OCI-LY7 (cell line): ENCODE measurements around the gene TPRA1. TPM values are rescaled to one million over a fixed set of nuclear protein-coding genes. Genes with fewer than 3 reads are reported as not detected.

ENCODE experiments used
- BruUV-seq: library from RNA; stranded (reverse); fragments of 400-500 nt; replicated peaks from 2 replicates; lab custom pipeline; 2021; lab: Mats Ljungman, UMichigan
- CTCF ChIA-PET: fragments of 300-600 bp; sonication (Branson Sonifier 250); formaldehyde crosslinking; loops from one replicate; lab custom pipeline; 2022; ENCODE audit warnings: antibody characterized with exemption; ENCODE audit not compliant: unreplicated experiment; lab: Charles Lee
- POLR2A ChIA-PET: fragments of 300-600 bp; sonication (Branson Sonifier 250); formaldehyde crosslinking; loops from one replicate; lab custom pipeline; 2022; ENCODE audit warnings: antibody characterized with exemption; lab: Charles Lee
- DNase-seq: peaks from one replicate; pipeline ENCODE4 v3.0.0-alpha.2; 2015; ENCODE audit warnings: low spot score
- H2AFZ ChIP-seq: fragments of 200-600 bp; sonication (generic), shearing (Covaris generic); 2 replicates; pipeline ENCODE4 v1.6.1; 2014; ENCODE audit warnings: mild to moderate bottlenecking, antibody characterized with exemption, low read length, moderate library complexity
- H3K27ac ChIP-seq: fragments of 200-600 bp; sonication (generic); 2 replicates; pipeline ENCODE4 v1.5.1; 2014; ENCODE audit warnings: mixed run types, low read depth, mild to moderate bottlenecking, moderate library complexity, low read length, inconsistent platforms; ENCODE audit not compliant: poor library complexity, severe bottlenecking
- H3K36me3 ChIP-seq: fragments of 200-600 bp; sonication (generic); 2 replicates; pipeline ENCODE4 v1.6.1; 2014; ENCODE audit warnings: mild to moderate bottlenecking, antibody characterized with exemption, low read length, moderate library complexity, mixed read lengths; ENCODE audit not compliant: insufficient read depth
- H3K4me1 ChIP-seq: fragments of 200-600 bp; sonication (generic); 2 replicates; pipeline ENCODE4 v1.5.1; 2014; ENCODE audit warnings: mild to moderate bottlenecking, low read length; ENCODE audit not compliant: insufficient read depth, poor library complexity, severe bottlenecking
- H3K4me2 ChIP-seq: fragments of 200-600 bp; sonication (generic); 2 replicates; pipeline ENCODE4 v1.6.1; 2014; ENCODE audit warnings: mild to moderate bottlenecking, low read length
- H3K4me3 ChIP-seq: fragments of 200-600 bp; sonication (generic); 2 replicates; pipeline ENCODE4 v1.5.1; 2014; ENCODE audit warnings: mild to moderate bottlenecking, low read depth, low read length; ENCODE audit not compliant: poor library complexity, severe bottlenecking
- H3K79me2 ChIP-seq: fragments of 200-600 bp; sonication (generic); 2 replicates; pipeline ENCODE4 v1.6.1; 2016; ENCODE audit warnings: low read depth, mild to moderate bottlenecking, low read length, moderate library complexity, mixed read lengths; ENCODE audit not compliant: insufficient read depth
- H3K9me2 ChIP-seq: fragments of 200-600 bp; sonication (generic); 2 replicates; pipeline ENCODE4 v1.6.1; 2016; ENCODE audit warnings: mild to moderate bottlenecking, low read length, mixed read lengths; ENCODE audit not compliant: insufficient read depth
- H3K9me3 ChIP-seq: fragments of 200-600 bp; sonication (generic); 2 replicates; pipeline ENCODE4 v1.6.1; 2014; ENCODE audit warnings: mild to moderate bottlenecking, mixed run types, low read length, mixed read lengths
- H4K20me1 ChIP-seq: fragments of 200-600 bp; sonication (generic); 2 replicates; pipeline ENCODE4 v1.6.1; 2014; ENCODE audit warnings: mild to moderate bottlenecking, antibody characterized with exemption, low read length, moderate library complexity, mixed read lengths; ENCODE audit not compliant: insufficient read depth
- CTCF ChIP-seq: fragments of 200-600 bp; sonication (generic); conservative IDR thresholded peaks from 2 replicates; pipeline ENCODE4 v1.5.1; 2014; ENCODE audit warnings: mild to moderate bottlenecking, antibody characterized with exemption, low read length, moderate library complexity, mixed read lengths
- EZH2phosphoT487 ChIP-seq: fragments of 200-600 bp; sonication (generic); IDR thresholded peaks from 2 replicates; pipeline ENCODE4 v1.6.1; 2018; ENCODE audit warnings: low read depth, borderline replicate concordance, mild to moderate bottlenecking, mixed run types, antibody characterized with exemption, low read length, moderate library complexity, mixed read lengths
- intact Hi-C: fragments of 100-400 bp; cut with micrococcal nuclease; formaldehyde crosslinking; loops from one replicate; pipeline ENCODE4 v1.10.0; 2022; ENCODE audit not compliant: unreplicated experiment
- total RNA-seq, 2 experiments: library from RNA; depleted of rRNA in 1 of 2; stranded (reverse); fragments of >200 nt in 1 of 2; shearing (Covaris generic) in 1 of 2; gene quantifications; 2 replicates each; pipeline ENCODE4 v1.2.3, GENCODE V29; 2014 to 2022

Gene TPRA1
- total RNA-seq, 2 experiments from 2014 or later: 32.3 to 51.4 TPM

- no peak overlapping the region for H3K4me3 ChIP-seq
These were observed 10.0 kb downstream of the TPRA1 start for GRCh38 chr3:127580327-127581060.

DNA sequence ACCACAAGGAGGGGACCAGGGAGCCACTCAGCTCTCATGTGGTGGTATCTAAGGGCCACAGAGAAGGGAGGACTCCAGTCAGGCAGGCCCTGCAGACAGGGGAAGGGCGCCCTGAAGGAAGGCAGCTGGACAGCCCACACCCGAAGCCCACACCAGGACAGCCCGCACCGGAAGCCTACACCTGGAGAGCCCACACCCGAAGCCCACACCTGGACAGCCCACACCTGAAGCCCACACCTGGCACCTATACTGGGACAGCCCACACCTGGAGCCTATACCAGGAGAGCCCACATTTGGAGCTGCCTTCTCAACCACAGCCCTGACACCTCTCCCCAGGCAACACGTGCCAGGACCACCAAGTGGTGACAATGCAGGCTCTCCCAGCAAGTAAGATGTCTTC, 11.7 kb downstream of the TPRA1 start:
- Histone ChIP-seq H2AFZ (no peak overlapping the region), H3K4me2 (no peak overlapping the region), H3K4me3 (no peak overlapping the region), H3K36me3 (peaks cover 28% of the 10 kb centered on the region), H3K79me2 (no peaks in the 10 kb centered on the region), H4K20me1 (no peaks in the 10 kb centered on the region), H3K27ac (no peak overlapping the region), H3K9me3 (no peaks in the 10 kb centered on the region), H3K4me1 (no peaks in the 10 kb centered on the region), H3K9me2 (no peaks in the 10 kb centered on the region)
- no peak for DNase-seq
- POLR2A ChIA-PET: interaction anchor here (1.0 to 1.3 kb wide), 2 partner anchors 19 to 20 kb away, joined by 3 read pairs; partner anchors contain the start of gene MCM2
- intact Hi-C loops: loop anchor here (5.0 kb wide), 2 partner anchors 93 to 393 kb away; partner anchors contain the start of gene ABTB1
- CTCF ChIA-PET: interaction anchor here (2.1 kb wide), 1 partner anchor 16 kb away, joined by 6 read pairs; no protein-coding TSS in a partner anchor
- no TSS peak for BruUV-seq
- no peak for TF ChIP-seq EZH2phosphoT487
- no peak for TF ChIP-seq CTCF

More at GRCh38 chr3:127580327-127581060, 10.0 kb downstream of the TPRA1 start:
- H3K9me3 ChIP-seq: no peaks in the 10 kb centered on the region
- H4K20me1 ChIP-seq: no peaks in the 10 kb centered on the region
- DNase-seq: no peak
- ChIA-PET CTCF (interaction anchor here (2.1 kb wide), 1 partner anchor 18 kb away, joined by 6 read pairs; no protein-coding TSS in a partner anchor), POLR2A (no interaction called here)
- intact Hi-C loops: no loop called here
- TF ChIP-seq EZH2phosphoT487: no peak
- no peaks in the 10 kb centered on the region for H3K4me1 ChIP-seq
- H3K36me3 ChIP-seq: peaks cover 21% of the 10 kb centered on the region; the same call in 1 of the 2 replicates
- H2AFZ ChIP-seq: no peak overlapping the region
- H3K9me2 ChIP-seq: no peaks in the 10 kb centered on the region
- no peak overlapping the region for H3K27ac ChIP-seq
- no TSS peak for BruUV-seq
- no peaks in the 10 kb centered on the region for H3K79me2 ChIP-seq
- H3K4me2 ChIP-seq: no peak overlapping the region

GRCh38 chr3:127578168-127578567, 12.4 kb downstream of the TPRA1 start:
- ChIA-PET CTCF (interaction anchor here (2.1 kb wide), 1 partner anchor 15 kb away, joined by 6 read pairs; no protein-coding TSS in a partner anchor), POLR2A (no interaction called here)
- no peak for TF ChIP-seq CTCF
- TF ChIP-seq EZH2phosphoT487: no peak
- Histone ChIP-seq H3K9me2 (no peaks in the 10 kb centered on the region), H4K20me1 (no peaks in the 10 kb centered on the region), H3K79me2 (no peaks in the 10 kb centered on the region), H3K4me1 (no peaks in the 10 kb centered on the region), H3K36me3 (peaks cover 34% of the 10 kb centered on the region), H3K4me3 (no peak overlapping the region), H3K4me2 (no peak overlapping the region), H3K9me3 (no peaks in the 10 kb centered on the region), H2AFZ (no peak overlapping the region), H3K27ac (no peak overlapping the region)
- no TSS peak for BruUV-seq
- no peak for DNase-seq
- intact Hi-C loops: loop anchor here (5.0 kb wide), 2 partner anchors 94 to 394 kb away; partner anchors contain the start of gene ABTB1
